HG03460 (cell line): ENCODE results near the gene NUP93.

Source experiments
- ATAC-seq: cut with Tn5 transposase; IDR thresholded peaks from one replicate; pipeline ENCODE4 v1.9.1; 2021; ENCODE audit not compliant: unreplicated experiment

NUP93 gene

GRCh38 chr16:56844056-56844455, 114.1 kb downstream of the NUP93 start:
- ATAC-seq, result no peak

GRCh38 chr16:56847173-56847910, 117.4 kb downstream of the NUP93 start:
- ATAC-seq, result no peak

- no peak for ATAC-seq
Observed at GRCh38 chr16:56848029-56848936, 118.4 kb downstream of the NUP93 start.

- ATAC-seq, result no peak
Observed at GRCh38 chr16:56848955-56849689, 119.2 kb downstream of the NUP93 start.

- ATAC-seq, result no peak
Observed at GRCh38 chr16:56849690-56850680, 120.1 kb downstream of the NUP93 start.

- no peak for ATAC-seq
Observed at GRCh38 chr16:56851671-56852400, 121.9 kb downstream of the NUP93 start.

GRCh38 chr16:56852401-56852730, 122.4 kb downstream of the NUP93 start:
- no peak for ATAC-seq

GRCh38 chr16:56852968-56853367, 123.0 kb downstream of the NUP93 start:
- ATAC-seq, result no peak

GRCh38 chr16:56855201-56855600, 125.3 kb downstream of the NUP93 start:
- ATAC-seq, result no peak

GRCh38 chr16:56855946-56856345, 126.0 kb downstream of the NUP93 start:
- ATAC-seq, result no peak

GRCh38 chr16:56856876-56857447, 127.0 kb downstream of the NUP93 start:
- ATAC-seq, result no peak

- ATAC-seq, result no peak
Observed at GRCh38 chr16:56858374-56858773, 128.4 kb downstream of the NUP93 start.

GRCh38 chr16:56859636-56860035, 129.7 kb downstream of the NUP93 start:
- no peak for ATAC-seq

- ATAC-seq, result peak; percentile 83
Observed at GRCh38 chr16:56860226-56861020, 130.5 kb downstream of the NUP93 start.

GRCh38 chr16:56861092-56861610, 131.2 kb downstream of the NUP93 start:
- ATAC-seq, result no peak

- no peak for ATAC-seq
Observed at GRCh38 chr16:56861756-56862155, 131.8 kb downstream of the NUP93 start.

GRCh38 chr16:56862776-56863175, 132.8 kb downstream of the NUP93 start:
- ATAC-seq, result no peak

- ATAC-seq, result no peak
Observed at GRCh38 chr16:56864960-56865359, 135.0 kb downstream of the NUP93 start, which contains the start of gene SLC12A3. Gene SLC12A3 (plus strand): TSS chr16:56865207. CDS start chr16:56865236, 29 bp downstream.
